ENCODE data around the gene SIRPB2. TPM values are rescaled to one million over a fixed set of nuclear protein-coding genes. Genes with fewer than 3 reads are reported as not detected.

The SIRPB2 gene
- total RNA-seq, 1 experiment from 2014 or later: not detected

GRCh38 chr20:1479831-1480595, 11.2 kb downstream of the SIRPB2 start:
- in situ Hi-C loops (cut with HindIII; ENCODE audit: low pct_unique_long_range_greater_than_20kb, low sequenced_read_pairs): no loop called here
- no peak for DNase-seq (ENCODE audit: low read depth, low spot score)

GRCh38 chr20:1478566-1478965, 12.7 kb downstream of the SIRPB2 start:
- in situ Hi-C loops (cut with HindIII; ENCODE audit: low pct_unique_long_range_greater_than_20kb, low sequenced_read_pairs): no loop called here
- no peak for DNase-seq (ENCODE audit: low read depth, low spot score)

DNA sequence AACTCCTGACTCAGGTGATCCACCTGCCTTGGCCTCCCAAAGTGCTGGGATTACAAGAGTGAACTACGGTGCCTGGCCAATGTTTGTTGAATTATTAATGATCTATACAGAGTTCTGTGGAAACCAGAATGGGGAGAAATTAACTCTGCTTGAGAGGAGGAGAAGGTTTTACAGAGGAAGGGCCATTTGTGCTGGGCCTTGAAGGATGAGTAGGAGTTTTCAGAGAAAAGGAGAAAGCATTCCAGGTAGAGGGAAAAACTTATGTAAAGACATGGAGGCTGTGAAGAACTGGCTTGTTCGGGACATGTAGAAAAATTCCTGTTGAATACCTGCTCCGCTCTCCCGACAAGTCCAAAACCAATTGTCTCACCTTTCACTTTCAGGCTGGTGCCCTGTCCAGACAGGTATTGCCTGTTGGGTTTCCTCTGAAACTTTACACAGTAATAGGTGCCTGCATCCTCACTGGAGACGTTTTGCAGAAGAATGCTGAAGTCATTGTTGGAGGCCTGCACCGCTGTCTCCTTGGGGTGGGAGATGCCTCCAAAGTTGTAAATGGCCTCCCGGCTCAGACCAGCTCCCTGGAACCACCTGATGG, 13.2 kb downstream of the SIRPB2 start:
- in situ Hi-C loops (cut with HindIII; ENCODE audit: low pct_unique_long_range_greater_than_20kb, low sequenced_read_pairs): no loop called here
- DNase-seq (ENCODE audit: low read depth, low spot score): no peak

DNA sequence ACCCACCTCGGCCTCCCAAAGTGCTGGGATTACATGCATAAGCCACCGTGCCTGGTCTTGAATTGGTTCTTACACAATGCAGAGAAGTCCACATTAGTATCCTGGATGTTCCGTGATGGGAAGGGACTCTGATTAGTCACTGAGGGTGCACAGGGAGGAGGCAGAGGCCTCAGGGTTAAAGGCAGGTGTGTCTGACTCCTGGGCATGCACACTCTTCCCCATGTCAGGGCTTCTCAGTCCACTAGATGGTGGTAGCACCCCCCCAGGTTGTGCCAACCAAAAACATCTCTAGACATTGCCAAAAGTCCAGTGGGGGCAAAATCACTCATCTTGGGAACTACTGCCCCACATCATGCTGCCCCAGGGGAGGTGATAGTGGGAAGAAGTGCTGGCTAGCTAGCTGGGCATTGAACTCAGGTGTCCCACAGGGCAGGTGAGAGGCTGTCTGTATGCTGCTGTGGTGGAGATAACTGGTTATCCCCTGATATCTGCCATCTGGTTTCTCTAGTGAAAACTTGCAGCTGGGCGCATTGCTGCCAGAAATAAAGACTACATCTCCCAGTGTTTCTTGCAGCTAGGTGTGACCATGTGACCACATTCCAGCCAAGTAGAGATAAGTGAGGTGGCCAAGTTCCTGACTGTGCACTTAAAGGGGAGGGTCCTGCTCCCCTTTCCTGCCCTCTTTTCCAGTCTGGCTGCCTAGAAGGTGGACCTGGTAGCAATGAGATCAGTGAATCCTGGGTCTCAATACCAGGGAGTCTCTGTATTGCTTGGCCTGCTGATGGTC, 16.2 kb downstream of the SIRPB2 start:
- peak; percentile 20 for DNase-seq (ENCODE audit: low read depth, low spot score)
- in situ Hi-C loops (cut with HindIII; ENCODE audit: low pct_unique_long_range_greater_than_20kb, low sequenced_read_pairs): no loop called here

GRCh38 chr20:1474325-1474724, 16.9 kb downstream of the SIRPB2 start:
- in situ Hi-C loops (cut with HindIII; ENCODE audit: low pct_unique_long_range_greater_than_20kb, low sequenced_read_pairs): no loop called here
- DNase-seq (ENCODE audit: low read depth, low spot score): no peak

DNA sequence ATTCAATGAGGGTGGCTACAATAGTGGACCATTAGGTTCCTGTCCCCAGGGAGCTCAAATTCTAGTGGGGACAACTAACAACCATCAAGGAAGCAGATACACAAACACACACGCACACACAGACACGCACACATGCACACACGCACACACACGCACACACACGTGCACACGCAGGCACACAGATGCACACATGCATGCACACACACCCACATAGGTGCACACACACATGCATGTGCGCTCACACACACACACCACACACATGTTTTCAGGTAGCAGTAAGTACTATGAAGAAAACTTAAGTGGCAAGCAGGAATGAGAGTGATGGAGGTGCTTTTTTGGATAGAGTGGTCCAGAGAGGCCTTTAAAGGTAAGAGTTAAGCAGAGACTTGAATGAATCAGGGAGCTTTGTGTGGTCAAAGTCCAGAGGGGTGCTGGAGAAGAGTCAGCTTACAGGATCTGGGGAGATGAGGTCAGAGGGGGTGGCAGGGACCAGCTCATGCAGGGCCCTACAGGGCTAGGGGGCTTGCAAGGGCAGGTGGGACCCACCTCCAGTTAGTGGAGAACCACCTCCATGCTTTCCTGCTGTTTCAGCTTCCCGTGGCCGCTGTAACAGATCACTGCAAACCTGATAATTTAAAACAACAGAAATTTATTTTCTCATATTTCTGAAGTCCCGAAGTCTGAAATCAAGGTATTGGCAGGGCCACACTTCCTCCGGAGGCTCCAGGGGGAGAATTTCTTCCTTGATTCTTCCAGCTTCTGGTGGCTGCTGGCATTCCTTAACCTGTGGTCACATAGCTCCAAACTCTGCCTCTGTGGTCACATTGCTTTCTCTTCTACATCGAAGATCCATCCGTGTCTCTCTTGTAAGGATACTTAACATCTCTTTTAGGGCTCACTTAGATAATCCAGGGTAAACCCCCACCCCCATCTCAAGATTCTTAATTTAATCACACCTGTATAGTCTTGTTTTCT, 17.7 kb downstream of the SIRPB2 start:
- in situ Hi-C loops (cut with HindIII; ENCODE audit: low pct_unique_long_range_greater_than_20kb, low sequenced_read_pairs): no loop called here
- no peak for DNase-seq (ENCODE audit: low read depth, low spot score)

- DNase-seq (ENCODE audit: low read depth, low spot score): no peak
Measured at GRCh38 chr20:1472556-1473245, 18.5 kb downstream of the SIRPB2 start.

GRCh38 chr20:1471242-1471641, 20.0 kb downstream of the SIRPB2 start:
- in situ Hi-C loops (cut with HindIII; ENCODE audit: low pct_unique_long_range_greater_than_20kb, low sequenced_read_pairs): no loop called here
- DNase-seq (ENCODE audit: low read depth, low spot score): no peak

More at GRCh38 chr20:1472556-1473245, 18.5 kb downstream of the SIRPB2 start:
- in situ Hi-C loops (cut with HindIII; ENCODE audit: low pct_unique_long_range_greater_than_20kb, low sequenced_read_pairs): no loop called here

GRCh38 chr20:1469925-1470571, 21.2 kb downstream of the SIRPB2 start:
- DNase-seq (ENCODE audit: low read depth, low spot score): peak; percentile 93
- in situ Hi-C loops (cut with HindIII; ENCODE audit: low pct_unique_long_range_greater_than_20kb, low sequenced_read_pairs): no loop called here

DNA sequence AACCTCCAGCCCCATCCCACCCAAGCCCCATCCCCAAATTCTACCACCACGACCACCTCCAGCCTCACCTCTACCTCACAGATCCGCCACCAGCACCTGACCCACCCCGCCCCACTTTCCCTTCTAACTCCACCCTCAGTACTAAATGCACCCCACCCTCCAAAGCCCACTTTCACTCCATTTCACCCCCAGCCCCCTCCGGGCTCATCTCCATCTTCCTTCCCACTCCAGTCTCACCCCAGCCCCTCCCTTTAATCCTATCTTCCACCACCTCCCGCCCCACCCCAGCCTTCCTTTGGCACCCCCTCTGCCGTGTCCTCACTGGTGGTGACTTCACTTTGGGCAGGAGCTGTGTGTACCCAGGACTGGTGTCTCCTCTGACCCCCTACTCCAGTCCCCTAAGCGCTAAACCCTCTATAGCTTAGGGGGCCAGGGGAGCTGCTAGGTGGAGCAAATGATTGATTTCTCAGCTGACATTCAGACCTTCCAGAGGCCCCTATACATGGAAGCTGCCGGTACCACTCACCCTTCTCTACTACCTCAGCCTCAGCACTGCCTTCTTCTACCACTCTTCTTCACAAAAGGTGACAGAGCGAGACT, 21.8 kb downstream of the SIRPB2 start:
- DNase-seq (ENCODE audit: low read depth, low spot score): no peak
- in situ Hi-C loops (cut with HindIII; ENCODE audit: low pct_unique_long_range_greater_than_20kb, low sequenced_read_pairs): no loop called here

- in situ Hi-C loops (cut with HindIII; ENCODE audit: low pct_unique_long_range_greater_than_20kb, low sequenced_read_pairs): no loop called here
- no peak for DNase-seq (ENCODE audit: low read depth, low spot score)
Measured at GRCh38 chr20:1468117-1468624, 23.0 kb downstream of the SIRPB2 start.

- in situ Hi-C loops (cut with HindIII; ENCODE audit: low pct_unique_long_range_greater_than_20kb, low sequenced_read_pairs): no loop called here
- no peak for DNase-seq (ENCODE audit: low read depth, low spot score)
Measured at GRCh38 chr20:1467355-1468116, 23.7 kb downstream of the SIRPB2 start.

DNA sequence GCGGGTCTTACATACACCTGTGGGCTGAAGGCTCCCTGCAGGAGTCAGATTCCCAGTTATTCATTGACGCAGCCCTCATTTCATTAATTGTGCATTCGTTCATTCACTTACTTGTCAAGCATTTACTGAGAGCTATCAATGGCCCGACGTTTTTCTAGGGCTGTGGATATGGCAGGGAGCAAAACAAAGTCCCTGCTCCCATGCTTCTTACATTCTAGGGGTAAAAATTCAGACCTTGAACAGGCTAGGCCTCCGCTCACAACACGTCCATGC, 24.2 kb downstream of the SIRPB2 start:
- DNase-seq (ENCODE audit: low read depth, low spot score): no peak
- in situ Hi-C loops (cut with HindIII; ENCODE audit: low pct_unique_long_range_greater_than_20kb, low sequenced_read_pairs): no loop called here

GRCh38 chr20:1466211-1467081, 24.8 kb downstream of the SIRPB2 start, which contains the start of gene NSFL1C:
TSS of gene NSFL1C (minus strand) at chr20:1466849. CDS start at chr20:1466824, 25 bp downstream.
- in situ Hi-C loops (cut with HindIII; ENCODE audit: low pct_unique_long_range_greater_than_20kb, low sequenced_read_pairs): no loop called here
- DNase-seq (ENCODE audit: low read depth, low spot score): peak; percentile 92
